HG02870 (cell line): ENCODE data around the gene GET4.

Experiments
- ATAC-seq: cut with Tn5 transposase; IDR thresholded peaks from one replicate; pipeline ENCODE4 v1.9.1; 2021; ENCODE audit warnings: mild to moderate bottlenecking, moderate library complexity; ENCODE audit not compliant: unreplicated experiment

The GET4 gene, protein sequence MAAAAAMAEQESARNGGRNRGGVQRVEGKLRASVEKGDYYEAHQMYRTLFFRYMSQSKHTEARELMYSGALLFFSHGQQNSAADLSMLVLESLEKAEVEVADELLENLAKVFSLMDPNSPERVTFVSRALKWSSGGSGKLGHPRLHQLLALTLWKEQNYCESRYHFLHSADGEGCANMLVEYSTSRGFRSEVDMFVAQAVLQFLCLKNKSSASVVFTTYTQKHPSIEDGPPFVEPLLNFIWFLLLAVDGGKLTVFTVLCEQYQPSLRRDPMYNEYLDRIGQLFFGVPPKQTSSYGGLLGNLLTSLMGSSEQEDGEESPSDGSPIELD

DNA sequence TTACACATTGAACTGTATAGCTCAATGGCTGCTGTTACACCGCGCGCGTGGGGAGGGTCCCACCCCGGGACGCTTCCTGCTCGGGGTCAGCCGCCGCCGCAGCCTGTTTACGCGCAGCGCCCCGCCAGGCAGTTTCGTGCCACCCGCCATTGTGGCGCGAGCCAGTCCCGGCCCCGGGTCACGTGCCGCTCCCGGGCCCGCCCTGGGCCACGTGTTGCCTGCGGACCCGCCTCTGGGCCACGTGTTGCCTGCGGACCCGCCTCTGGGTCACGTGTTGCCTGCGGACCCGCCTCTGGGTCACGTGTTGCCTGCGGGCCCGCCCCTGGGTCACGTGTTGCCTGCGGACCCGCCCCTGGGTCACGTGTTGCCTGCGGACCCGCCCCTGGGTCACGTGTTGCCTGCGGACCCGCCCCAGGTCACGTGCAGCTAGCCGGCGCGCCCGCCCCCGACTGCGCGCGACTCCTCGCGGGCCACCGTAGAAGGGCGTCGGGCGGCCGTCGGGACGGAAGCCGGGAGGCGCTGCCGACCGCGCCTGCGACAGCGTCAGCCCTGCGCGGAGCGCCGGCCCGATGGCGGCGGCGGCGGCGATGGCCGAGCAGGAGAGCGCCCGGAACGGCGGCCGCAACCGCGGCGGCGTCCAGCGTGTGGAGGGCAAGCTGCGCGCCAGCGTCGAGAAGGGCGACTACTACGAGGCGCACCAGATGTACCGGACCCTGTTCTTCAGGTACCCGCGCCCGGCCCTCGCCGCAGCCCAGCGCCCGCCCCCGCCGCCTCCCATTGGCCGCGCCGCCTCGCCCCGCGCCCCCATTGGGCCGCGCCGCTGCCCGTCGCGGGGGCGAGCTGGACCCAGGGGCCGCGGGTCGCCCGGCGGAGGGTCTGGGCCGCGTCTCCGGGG is at the start of gene GET4:
Gene GET4, plus strand, starts transcription at position 478 of the 895 bp plus-strand sequence. Its CDS starts 92 bp downstream, at position 570.
- ATAC-seq, result peak; percentile 67

DNA sequence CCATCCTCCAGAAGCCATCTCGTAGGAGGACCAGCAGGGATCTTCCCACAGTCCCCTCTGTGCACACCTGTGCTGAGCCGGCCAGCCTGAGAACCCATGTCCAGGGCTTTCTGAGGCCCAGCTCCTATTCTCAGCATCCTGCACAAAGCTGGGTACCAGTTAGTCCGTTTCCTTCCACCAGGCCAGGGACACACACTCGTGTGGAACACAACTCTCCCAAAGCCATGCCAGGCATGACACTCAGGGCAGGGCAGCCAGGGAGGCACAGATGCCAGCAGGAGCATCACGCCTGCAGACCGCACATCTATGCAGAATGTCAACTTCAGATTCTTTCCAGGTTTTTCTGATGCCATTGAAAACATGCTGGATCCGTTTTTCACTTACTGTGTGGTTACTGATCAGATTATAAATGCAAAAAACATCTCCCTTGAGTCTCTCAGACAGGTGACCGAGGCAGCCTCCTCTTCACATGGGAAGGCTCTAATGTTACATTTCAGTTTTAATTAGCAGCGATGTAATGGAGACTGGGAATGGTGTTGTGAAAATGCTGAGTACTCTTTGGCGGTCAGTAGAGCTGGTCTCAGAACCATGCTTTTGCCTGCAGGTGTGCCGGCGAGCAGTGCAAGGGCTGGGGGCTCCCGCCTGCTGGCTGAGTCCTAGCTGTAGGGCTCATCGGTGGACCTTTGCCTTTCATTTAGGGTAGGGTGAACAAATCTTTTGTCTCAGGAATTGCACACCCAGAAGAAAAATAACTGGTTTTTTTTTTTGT is 47.4 kb upstream of the GET4 start:
- no peak for ATAC-seq

DNA sequence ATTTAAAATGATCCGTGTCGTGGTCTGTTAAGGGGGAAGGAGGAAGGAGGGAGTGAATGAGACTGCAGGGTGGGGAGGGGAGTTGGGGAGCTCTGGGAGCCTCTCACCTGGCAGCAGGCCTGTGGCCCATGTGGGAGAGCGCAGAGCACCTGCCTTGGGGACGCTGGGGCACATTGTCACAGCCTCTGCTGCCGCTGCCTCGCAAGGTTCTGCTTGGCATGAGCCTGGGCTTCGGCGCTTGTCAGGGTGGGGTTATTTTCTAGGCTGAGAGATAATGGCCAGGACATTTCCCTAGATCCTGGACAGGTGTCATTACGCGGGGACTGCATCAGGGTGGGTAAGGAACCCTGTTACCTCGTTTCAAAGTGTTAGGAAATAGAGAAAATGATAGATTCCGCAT is 46.3 kb upstream of the GET4 start:
- ATAC-seq, result no peak

DNA sequence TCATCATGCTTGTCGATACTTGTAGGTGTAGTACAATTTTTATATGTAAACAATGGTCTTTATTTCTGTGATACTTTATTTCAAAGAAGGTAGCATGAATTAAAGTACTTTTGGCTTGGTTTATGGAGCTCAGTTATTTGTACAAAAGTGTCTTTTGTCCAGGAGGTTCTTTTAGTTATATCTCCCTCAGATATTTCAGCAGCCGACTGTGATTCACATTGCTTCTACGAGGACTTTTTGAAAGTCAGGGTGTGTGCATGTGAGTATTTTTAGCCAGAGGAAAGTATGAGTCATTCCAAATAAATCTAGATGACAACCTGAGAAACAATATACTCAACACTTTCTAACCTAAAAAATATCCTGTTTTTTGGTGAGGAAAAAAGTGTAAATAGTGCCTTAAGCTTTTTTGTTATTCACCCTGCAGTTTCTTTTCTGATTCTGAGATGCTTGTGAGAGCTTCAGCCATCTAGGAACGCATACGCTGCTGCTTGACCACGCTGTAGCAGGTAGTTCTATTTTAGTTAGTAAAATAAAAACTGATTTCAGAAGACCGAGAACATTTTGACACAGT is 44.7 kb upstream of the GET4 start:
- ATAC-seq, result peak; percentile 70

DNA sequence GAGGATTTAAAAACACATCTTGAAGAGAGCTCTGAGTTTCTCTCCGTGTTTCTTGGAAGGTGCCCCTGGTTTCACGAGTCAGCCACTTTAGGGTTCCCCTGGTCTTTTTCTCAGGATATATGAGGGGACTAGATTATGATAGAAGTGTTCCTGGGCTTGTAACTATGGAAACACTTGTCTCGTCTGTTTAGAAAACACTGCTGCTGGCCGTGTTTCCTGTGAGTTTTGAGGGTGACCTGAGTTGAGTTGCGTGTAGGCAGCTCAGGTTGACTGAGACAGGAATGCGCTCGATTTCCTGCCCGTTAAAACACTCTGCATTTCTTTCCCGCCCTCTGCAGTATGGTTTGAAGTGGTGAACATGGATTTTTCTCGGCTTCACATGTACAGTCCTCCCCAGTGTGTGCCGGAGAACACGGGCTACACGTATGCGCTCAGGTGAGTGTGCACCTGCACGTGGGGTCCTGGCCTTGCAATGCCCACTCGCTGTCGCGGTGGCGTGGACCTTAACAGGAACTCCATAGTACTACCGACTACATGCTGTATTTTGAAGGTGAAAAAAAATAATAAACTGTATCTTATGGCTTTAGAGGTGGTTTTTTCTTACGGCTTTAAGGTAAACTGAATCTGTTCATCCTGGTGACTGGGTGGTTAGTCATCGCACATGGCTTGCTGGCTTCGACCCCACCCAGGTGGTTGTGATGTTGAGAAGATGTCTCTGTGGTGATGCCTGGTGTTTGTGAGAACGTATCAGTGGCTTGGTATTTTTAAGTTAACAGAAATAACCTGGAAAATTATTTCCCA is 44.0 kb upstream of the GET4 start, which contains the start of gene SUN1:
Gene SUN1, plus strand, starts transcription at position 310 of the 801 bp plus-strand sequence. Its CDS starts 49 bp downstream, at position 359.
- ATAC-seq, result peak; percentile 32

DNA sequence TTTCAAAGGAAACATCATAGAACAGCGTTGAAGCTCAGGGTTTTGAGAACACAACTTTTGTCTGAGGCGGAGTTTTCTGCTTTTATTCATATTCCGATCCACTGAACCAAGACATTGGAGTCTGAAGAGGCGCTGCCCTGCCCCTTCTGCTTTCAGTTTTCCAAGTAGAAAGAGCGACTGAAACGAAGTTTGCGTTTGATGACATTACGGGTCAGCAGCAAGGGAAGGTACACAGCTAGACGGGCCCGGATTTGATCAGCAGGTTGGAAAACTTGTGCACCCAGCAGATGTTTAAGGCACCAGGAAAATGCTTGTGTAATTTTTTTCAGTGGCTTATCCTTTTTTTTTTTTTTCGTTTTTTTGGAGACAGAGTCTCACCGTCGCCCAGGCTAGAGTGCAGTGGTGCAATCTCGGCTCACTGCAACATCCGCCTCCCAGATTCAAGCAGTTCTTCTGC is 43.4 kb upstream of the GET4 start:
- ATAC-seq, result no peak

DNA sequence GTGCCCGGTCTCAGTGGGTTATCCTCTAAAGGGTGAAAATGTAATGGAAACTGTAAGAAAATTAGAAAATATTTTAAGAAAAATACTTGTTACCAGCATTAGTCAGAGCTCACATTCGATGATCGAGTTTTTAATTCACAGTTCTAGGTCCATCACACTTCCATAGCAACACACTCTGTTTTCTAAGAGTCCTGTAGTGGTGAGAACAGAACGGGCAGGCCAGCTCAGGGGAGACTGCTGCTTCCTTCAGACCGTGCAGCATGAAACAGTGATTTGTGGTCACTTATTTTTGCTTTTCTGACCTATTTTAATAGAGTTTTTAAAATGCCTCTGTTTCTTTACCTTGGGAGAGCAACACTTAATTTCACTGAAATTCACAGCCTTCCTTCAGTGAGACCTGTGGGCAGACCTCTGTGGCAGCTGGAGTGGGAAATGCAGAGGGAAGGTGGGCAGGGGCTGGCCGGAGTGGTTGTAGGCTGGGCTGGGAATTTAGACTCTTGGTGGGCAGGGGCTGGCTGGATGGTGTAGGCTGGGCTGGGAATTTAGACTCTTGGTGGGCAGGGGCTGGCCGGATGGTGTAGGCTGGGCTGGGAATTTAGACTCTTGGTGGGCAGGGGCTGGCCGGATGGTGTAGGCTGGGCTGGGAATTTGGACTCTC is 42.6 kb upstream of the GET4 start:
- no peak for ATAC-seq

DNA sequence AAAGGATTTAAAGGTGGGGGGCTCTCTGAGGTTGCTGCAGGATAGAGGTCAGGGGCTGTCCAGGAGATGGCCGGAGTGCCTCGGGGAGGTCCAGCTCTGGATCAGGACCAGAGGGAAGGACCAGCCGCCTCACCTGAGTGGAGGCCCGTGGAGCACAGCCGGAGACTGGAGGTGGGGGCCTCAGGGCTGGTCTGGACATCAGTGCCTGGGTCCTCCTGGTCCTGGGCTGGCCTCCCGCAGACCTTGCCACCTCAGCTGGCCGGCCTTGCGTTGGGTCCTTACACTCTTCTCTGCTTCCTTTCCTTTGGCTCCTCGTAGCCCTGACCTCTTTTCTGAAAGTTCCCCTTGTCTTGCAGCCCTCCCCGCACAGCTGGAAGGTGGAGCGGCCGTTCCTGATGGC is 42.1 kb upstream of the GET4 start:
- no peak for ATAC-seq

DNA sequence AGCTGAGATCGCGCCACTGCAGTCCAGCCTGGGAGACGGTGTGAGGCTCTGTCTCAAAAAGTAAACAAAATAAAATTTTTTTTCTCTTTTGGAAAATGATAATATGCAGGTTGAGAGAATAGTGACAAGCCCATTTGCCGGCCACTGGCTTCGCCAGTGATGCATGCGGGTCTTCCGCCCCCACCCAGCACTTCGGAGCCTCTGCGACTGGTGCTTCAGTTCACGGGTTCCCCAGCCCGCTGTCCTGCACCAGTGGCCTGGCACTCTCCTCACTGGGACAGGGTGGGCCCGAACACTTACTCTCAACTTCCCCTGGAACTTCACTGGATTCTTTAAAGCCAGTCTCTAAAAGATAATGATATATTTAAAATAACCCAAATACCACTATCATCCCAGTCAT is 41.3 kb upstream of the GET4 start:
- no peak for ATAC-seq

DNA sequence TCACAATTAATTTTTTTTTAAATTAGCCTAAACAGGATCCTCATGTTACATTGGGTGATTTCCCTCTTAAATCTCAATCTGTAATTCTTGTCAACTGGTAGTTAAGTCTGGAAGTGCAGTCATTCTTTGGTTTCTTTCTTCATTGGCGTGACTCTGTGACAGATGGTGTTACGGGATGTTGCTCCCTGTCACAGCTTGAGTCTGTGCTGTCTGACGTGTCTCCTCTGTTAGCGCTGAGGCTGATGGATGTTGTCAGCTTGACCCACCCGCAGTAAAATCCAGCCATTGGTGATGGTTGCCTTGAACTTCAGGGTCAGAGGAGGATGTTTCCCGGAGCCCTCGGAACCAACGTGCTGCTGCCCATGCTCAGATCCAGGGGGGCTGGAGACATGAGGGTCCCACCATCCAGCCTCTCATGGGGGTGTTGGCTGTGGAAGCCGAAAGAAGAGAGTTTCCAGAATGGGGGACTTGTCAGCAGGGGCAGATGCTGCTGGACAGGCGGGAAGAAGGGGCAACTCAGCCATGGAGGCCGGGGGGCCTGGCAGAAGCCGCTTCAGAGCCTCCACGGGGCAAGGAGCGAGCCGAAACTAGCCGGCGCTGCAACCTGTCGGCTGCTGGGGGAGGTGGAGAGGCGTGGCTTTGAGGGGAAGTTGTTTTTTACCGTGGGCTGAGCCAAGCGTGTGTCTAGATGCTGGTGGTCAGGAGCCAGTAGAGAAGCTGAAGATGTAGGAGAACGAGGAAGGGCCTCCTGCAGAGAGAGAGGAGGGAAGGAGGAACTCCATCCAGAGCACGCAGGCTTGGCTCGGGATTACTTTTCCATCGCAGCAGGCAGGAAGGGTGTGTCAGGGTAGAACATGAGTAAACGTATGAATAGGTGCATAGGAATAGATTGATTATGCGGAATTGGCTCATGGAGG is 40.6 kb upstream of the GET4 start:
- no peak for ATAC-seq

DNA sequence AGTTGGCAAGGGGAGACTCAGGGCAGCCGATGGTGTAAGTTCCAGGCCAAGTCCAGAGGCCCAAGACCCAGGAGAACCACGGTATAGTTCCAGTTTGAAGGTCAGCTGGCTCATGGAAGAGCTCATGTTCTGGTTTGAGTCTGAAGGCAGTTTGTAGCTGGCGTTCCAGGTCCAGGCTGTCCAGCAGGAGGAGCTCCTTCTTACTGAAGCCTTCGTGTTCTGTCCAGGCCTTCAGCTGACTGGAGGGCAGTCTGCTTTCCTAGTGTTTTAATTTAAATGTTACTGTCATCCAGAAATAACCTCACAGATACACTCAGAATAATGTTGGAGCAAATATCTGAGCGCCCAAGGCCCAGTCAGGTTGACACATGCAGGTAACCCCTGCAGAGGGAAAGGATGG is 39.9 kb upstream of the GET4 start:
- ATAC-seq, result no peak

DNA sequence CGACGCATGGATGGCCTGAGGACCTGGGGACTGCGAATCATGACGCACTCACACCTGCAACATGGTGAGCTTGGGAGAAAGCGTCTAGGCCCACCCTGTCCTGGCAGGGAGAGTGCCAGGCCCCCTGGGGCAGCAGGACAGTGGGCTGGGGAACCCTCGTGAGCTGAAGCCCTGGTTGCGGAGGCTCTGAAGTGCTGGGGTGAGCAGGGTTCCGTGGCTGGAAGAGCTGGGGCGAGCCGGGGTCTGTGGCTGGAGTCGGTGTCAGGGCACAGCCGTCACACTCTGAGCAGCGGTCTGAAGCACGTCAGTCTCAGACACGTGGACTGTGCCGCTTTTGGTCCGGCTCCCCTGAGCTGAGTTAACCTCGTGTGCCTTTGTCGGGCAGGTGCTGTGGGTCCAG is 39.4 kb upstream of the GET4 start:
- ATAC-seq, result no peak

DNA sequence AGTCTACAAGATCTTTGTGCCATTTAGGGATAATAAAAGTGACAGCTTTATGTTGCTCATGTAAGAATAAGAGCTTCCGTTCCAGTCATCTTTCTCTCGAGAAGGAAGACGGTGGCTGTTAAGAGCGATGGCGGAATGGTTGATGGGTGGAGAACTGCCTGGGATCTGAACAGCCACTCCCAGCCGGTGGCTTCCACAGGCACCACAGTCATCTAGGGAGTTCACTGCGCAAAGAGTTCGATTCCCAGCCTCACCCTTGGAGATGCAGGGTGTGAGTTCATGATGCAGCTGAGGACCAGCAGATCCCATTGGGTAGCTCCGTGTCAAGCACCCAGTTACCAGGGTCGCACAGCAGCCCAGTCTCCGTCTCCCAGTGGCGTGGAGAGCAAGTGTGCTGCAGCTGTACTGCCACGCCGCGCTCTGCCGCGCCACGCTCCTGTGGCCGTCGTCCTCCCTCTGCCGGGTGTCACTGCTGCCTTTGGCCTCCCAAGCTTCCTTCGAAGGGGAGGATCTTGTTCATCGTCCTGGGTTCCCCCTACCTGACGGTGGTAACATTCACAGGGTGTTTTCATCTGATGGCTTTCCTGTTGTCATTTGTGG is 36.3 kb upstream of the GET4 start:
- ATAC-seq, result no peak

DNA sequence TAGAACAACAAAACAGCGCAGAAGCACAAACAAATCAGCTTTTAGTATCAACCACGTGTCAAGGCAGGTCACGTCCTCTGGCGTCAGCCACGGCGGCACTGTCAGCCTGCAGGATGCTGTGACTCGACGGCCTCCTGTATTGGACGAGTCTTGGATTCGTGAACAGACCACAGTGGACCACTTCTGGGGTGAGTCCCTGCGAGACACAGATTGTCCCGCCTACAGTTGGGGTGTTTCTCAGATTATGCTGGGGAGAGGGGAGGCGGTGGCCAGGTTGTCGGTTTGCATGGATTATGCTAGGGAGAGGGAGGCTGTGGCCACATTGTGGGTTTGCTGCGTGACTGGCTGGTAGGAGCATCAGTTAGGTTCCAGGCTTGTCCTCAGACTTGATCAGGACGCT is 34.4 kb upstream of the GET4 start:
- no peak for ATAC-seq

DNA sequence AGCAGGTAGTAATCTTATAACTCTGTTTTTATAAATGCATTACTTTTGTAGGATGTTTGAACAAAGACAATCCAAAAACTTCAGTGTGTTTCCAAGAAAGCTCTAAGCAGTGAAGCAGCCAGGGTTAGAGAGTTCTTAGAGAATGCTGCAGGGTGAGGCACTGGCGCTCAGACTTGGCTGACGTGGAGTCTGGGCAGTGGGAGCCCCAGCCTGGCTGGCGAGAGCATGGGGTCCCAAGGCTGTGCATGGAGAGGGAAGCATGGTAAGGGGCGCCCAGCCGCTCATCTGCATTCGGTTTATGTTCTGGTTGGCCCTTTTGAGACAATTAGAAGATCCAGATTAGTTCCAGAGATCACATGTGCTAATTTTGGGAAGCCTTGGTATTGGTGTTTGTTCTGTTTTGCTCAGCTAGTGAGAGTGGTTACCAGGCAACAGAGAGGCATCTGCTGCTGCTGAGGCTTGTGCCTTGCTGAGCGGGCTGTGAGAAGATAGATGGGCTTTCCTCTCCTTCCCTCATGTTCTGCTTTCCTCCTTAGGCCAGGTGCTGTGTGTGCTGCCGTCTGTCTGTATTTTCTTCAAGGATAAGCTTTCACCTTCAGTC is 33.8 kb upstream of the GET4 start:
- no peak for ATAC-seq

DNA sequence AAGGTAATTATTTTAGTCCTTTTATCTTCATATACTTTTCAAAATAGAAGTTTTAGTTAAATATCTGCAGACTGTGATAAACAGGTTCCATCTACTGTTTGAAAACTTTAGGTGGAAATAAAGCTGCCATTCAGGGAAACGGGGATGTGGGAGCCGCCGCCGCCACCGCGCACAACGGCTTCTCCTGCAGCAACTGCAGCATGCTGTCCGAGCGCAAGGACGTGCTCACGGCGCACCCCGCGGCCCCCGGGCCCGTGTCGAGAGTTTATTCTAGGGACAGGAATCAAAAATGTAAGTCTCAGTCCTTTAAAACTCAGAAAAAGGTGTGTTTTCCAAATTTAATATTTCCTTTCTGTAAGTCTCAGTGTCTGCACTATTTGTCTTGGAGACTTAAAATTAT is 33.1 kb upstream of the GET4 start:
- no peak for ATAC-seq

DNA sequence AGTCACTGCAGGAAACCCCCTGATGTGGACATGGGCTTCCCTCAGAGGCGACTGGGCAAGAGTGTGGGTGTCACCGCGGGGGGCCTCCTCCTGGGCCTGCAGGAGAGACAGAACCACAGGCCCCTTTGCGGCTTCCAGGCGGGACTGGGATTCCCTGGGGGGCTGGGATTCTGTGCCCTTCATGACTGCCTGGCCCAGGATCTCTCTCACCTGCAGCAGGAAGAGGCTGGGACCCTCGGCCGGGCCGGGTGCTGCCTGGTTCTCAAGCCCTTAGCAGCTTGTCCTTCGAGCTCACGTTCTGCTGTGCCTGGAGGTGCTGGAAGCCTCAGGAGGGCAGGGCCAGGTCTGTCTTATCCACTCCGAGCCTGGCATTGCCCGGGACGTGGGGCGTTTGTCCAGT is 32.3 kb upstream of the GET4 start:
- no peak for ATAC-seq

DNA sequence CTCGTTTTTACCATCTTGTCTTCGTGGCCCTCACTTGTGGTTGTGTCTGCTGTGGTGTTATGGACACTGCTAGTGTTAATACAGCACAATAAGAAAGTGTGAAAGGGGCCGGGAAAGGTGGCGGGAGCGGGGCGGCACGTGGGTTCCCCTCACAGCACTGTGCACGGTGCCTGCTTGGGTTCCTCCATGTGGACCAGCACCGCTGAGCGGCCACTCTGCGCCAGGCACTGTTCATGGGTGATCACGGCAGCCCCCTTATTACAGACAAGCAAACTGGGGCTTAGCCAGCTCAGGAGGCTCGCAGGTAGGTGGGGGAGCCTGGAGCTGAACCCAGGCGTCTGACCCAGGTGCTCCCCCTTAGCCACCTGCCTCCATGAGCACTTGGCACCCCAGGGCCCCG is 31.8 kb upstream of the GET4 start:
- no peak for ATAC-seq
